DMS153 treated with DMSO at 0.1 percent for 48 hours (cell line): Measurements from ENCODE around the gene RHOB.

Experiments used
- DNase-seq: peaks from one replicate; lab custom pipeline; 2025; ENCODE audit not compliant: unreplicated experiment; lab: John Stamatoyannopoulos, UW

The RHOB gene

DNA sequence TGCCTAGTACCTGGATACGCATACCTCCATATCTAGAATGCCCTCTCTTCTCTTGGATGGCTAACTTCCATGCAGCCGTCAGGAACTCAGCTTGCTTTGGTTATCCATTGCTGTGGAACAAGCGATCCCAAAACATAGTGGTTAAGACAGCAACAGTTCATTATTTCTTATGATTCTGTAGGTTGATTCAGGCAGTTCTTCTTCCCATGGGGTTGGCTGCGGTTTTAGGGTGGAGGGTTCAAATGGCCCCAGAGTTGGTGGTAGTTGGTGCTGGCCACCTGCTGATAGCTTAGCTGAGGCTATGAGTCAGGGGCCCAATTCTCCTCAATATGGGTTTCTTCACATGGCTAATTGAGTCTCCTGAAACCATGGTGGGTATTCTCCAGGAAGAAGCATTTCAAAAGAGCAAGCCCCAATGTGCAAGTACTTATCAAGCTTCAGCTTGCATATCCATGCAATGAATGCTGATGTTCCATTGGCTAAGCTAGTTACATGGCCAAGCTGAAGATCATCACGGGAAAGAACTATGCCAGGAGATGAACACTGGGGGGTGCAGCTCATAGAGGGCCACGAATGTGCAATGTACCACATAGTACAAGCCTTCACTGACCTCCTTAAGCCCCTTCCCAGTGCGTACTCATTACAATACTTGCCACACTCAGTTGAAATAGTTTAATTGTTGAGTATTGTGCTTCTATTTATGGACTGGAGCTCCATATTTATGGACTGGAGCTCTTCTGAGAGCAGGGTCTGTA is 10.0 kb upstream of the RHOB start:
- DNase-seq, result no peak

DNA sequence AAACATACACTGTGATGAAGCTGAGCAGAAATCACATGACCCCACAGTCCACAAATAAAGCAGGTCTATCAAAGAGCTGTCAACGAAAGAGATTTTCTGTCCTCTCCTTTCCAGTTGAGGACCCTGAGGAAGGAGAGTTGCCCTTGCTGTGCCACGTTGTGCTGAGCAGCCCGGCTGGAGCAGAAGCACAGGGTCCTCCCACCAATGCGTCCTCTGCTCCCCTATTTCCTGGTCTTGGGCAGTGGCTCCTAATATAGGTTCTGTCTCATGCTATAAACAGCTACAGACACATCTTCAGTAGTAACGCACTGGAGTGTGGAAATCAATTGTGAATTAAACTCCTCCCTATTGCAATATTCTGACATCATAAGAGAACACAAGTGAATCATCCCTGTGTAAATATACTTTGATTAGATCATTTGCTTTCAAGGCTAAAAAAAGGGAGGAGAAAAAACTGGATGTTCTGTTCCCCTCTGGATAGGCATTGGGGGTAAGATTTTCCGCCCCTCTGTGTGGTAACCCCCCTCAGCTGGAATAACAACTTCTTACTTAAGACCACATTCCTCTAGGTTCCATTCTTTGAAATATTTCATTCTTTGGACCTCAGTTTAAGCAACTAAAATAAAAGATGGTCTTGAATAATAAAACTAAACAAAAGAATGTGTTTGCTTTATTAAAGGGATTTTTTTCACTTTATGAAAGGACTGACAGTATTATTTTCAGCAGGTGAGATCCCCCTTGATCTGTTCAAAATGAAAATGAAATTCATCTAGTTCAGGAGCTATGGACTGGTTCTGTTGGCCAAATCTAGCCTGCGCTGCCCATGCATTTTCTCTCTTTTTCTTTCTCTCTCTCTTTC is 8.3 kb upstream of the RHOB start:
- DNase-seq, result peak; percentile 74

DNA sequence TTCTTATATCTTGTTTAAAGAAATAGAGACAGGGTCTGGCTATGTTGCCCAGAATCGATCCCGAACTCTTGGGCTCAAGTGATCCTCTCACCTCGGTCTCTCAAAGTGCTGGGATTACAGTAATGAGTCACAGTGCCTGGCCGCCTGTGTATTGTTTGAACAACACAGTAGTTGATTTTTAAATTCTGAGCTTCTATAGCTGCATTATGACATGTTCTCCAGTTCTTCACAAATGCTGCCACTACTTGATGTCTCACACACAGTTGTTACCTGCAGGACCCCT is 7.7 kb upstream of the RHOB start:
- no peak for DNase-seq

DNA sequence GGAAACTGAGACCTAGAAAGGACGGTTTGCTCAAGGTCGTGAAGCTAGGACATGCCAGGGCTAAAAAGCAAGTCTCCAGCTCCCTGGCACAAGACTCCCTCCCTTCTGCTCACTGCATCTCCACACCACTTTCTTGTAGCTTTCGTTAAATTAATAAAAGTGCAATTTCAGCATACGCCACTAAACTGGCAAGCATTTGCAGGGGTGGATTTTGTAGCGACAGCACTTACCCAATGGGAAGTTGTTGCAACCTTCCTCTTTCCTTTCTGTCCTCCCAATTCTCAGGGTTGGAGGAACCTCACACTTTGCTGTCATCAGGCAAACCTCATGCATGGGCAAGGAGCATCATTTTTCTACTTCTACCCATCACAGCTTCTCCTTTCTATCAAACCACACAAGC is 7.4 kb upstream of the RHOB start:
- DNase-seq, result no peak

DNA sequence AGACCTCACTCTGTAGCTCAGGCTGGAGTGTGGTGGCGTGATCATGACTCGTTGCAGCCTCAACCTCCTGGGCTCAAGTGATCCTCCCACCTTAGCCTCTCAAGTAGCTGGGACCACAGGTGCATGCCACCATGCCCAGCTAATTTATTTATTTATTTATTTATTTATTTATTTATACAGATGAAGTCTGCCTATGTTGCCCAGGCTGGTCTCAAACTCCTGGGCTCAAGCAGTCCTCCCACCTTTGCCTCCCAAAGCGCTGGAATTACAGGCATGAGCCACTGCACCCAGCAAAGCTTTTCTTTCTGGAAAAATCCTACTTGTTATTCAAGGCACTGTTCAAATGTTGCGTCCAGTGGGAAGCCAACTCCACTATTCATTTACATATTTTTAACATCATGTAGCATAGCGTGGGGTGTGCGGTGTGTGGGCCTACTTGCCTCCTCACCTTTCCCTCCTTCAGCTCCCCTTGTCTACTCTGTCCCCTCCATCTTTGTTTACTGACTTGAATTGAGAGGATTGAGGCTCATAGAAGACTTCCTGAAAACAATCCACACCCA is 6.8 kb upstream of the RHOB start:
- DNase-seq, result no peak

DNA sequence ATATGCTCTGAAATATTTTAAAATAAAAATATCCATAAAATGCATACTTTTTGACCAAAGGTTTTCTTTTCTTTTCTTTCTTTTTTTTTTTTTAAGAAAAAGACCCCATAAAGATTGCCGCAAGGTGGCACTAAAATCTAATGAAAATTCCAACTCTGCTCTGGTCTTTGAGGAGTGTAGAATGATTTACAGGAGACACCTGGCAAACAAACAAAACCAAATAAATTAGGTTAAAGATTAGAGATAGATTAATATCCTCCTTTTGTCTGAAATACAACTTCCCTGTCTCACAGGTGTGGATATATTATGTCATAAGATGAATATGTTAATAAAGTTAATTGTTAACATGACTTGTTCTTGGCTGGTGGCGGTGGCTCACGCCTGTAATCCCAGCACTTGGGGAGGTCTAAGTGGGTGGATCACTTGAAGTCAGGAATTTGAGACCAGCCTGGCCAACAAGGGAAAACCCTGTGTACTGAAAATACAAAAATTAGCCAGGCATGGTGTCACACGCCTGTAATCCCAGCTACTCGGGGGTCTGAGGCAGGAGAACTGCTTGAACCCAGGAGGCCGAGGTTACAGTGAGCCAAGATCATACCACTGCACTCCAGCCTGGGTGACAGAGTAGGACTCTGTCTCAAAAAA is 3.5 kb upstream of the RHOB start:
- DNase-seq, result no peak

DNA sequence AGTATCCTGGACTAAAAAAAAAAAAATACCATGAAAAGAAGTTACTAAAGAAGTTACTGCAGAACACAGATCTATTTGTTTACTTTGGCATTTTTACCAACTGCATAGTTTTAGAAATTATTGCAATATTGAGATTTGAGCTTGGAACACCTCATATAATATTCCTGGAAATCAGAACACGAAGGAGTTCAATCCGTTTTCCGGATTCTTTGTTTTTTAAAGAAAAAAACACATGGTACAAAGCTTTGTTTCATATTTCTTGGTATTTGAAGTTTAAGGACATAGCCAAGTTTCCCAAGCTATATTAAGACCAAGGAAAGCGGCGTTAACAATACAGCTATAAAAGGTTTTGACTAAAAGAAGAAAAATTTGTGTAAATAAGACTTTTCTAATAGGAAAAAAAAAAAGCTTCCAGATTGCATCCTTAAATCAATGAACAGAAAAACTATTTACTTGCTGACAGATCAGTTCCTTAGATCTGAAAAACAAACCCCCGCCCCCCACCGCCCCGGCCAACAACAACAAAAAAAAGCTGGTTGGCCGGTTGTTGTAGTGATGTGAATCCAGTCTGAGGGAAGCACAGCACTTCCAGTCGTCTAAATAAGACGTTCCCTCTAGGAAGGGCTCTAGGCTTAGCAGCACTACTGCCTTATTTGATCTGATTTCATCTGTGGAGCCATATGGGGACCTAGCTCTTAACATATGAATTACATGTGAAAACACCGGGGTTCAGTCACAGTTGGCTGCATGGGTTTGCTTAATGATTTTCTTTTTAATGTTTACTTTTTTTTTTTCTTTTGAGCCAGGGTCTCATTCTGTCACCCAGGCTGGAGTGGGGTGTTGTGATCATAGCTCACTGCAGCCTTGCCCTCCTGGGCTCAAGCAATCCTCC is 2.5 kb upstream of the RHOB start:
- DNase-seq, result no peak

DNA sequence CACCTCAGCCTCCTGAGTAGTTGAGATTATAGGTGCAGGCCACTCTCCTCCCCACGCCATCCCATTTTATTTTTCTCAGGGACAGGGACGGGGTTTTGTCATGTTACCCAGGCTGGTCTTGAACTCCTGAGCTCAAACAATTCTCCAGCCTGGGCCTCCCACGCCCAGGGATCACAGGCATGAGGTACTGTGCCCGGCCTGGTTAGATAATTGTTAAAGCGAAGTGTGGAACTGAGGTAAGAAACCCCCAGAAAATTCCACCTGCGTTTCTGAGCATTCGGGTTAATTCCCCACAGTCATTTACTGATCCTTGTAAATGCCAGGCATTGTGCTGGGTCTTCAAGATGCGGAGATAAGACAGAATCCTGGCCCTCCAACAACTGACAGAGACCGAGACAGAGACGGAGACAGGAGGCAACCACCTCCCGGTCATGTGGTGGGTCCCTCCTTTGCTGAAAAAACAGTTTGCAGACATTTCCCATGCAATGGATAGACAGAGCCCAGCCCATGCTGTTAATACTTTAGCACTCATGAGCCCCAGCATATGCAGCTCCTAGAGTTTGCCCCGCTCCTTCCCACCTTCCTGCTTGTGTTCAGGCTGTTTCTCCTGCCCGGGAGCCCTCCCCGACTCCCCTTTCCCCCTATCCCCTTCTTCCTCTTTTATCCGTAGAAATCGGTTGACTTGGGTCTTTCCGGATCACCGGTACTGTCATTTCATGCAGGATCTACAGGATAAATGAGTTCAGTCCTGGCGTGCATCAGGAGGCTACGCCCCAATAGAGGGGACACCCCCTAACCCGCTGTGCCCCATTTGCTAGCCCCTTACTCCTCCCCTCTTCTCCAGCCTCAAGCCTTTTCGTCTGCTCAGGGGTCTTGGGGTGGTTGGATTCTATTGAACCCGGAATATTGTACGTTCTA is 1.6 kb upstream of the RHOB start:
- DNase-seq, result no peak

DNA sequence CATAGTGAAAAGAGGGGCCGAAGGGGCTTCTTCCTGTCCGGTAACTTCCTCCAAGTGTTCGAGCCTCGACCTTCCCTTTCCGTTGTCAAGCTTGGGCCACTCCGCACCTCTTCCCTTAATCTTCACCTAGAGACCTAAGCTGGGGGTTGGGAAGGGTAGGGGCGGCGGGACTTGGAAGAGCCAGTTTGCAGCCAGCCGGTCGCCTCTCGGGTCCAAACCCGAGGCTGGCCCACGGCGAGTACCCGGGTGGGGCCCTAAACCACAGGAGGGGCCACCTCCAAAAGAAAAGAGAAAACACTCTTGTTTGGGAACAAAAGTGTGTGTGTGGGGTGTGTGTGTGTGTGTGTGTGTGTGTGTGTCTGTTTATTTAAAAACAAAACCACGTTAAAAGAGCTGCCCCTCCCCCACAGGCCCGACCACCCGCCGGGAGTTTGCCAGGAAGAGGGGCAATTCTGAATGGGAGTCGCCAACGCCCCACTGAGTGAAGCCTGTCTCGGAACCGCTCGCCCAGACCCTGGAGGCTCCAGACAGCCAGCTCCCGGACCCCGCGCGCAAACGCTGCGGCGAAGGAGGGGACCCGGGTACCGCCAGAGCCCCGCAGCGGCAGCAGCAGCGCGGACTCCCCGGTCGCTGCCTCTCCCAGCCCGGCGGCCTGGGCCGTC is 488 bp upstream of the RHOB start:
- DNase-seq, result no peak

DNA sequence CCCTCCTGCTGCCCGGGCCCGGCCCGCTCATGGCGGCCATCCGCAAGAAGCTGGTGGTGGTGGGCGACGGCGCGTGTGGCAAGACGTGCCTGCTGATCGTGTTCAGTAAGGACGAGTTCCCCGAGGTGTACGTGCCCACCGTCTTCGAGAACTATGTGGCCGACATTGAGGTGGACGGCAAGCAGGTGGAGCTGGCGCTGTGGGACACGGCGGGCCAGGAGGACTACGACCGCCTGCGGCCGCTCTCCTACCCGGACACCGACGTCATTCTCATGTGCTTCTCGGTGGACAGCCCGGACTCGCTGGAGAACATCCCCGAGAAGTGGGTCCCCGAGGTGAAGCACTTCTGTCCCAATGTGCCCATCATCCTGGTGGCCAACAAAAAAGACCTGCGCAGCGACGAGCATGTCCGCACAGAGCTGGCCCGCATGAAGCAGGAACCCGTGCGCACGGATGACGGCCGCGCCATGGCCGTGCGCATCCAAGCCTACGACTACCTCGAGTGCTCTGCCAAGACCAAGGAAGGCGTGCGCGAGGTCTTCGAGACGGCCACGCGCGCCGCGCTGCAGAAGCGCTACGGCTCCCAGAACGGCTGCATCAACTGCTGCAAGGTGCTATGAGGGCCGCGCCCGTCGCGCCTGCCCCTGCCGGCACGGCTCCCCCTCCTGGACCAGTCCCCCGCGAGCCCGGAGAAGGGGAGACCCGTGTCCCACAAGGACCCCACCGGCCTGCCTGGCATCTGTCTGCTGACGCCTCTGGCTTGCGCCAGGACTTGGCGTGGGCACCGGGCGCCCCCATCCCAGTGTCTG is 767 bp downstream of the RHOB start:
- DNase-seq, result peak; percentile 5

DNA sequence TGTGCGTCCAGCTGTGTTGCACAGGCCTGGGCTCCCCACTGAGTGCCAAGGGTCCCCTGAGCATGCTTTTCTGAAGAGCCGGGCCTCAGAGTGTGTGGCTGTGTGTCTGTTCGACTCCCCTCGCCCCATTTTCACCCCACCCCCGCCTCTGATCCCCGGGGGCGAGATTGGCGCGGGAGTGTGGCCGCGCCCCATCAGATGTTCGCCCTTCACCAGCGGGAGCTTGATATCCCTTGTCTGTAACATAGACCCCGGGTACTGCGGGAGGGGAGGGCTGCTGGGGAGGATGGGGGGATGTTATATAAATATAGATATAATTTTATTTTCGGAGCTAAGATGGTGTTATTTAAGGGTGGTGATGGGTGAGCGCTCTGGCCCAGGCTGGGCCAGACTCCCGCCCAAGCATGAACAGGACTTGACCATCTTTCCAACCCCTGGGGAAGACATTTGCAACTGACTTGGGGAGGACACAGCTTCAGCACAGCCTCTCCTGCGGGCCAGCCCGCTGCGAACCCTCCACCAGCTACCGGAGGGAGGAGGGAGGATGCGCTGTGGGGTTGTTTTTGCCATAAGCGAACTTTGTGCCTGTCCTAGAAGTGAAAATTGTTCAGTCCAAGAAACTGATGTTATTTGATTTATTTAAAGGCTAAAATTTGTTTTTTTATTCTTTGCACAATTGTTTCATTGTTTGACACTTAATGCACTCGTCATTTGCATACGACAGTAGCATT is 1.5 kb downstream of the RHOB start:
- DNase-seq, result no peak

DNA sequence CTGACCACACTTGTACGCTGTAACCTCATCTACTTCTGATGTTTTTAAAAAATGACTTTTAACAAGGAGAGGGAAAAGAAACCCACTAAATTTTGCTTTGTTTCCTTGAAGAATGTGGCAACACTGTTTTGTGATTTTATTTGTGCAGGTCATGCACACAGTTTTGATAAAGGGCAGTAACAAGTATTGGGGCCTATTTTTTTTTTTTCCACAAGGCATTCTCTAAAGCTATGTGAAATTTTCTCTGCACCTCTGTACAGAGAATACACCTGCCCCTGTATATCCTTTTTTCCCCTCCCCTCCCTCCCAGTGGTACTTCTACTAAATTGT is 2.1 kb downstream of the RHOB start:
- DNase-seq, result no peak

DNA sequence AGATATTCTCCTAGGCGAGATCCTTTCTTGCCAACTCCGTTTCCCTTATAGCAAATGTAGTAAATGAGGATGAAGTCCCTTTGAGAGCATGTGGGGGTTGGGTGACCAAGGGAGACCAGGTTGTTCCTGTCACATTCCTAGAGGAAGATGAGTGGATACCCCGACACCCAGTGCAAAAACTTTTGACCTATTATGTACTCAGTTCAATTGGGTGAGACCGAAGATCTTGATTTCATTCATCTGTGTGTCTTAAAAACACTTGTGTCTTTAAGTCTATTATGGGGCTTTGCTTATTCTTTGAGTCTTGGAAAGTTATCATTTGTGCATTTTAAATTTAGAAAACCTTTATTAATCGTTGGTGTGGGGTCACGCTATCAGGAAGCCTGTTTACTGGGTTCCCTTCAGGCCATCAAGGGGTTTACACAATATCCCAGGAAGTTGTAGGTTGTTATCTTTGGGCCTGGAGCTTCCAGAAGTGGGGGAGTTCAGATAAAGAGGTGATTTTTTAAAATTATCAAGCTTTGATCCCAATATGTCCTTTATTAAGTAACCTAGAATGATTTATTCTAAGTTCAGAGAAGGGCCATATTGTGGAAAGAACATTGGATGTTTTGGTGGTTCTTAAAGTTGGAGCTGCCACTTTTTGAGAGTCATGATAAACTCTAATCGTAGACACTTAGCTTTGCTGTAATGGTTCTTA is 2.8 kb downstream of the RHOB start:
- no peak for DNase-seq

DNA sequence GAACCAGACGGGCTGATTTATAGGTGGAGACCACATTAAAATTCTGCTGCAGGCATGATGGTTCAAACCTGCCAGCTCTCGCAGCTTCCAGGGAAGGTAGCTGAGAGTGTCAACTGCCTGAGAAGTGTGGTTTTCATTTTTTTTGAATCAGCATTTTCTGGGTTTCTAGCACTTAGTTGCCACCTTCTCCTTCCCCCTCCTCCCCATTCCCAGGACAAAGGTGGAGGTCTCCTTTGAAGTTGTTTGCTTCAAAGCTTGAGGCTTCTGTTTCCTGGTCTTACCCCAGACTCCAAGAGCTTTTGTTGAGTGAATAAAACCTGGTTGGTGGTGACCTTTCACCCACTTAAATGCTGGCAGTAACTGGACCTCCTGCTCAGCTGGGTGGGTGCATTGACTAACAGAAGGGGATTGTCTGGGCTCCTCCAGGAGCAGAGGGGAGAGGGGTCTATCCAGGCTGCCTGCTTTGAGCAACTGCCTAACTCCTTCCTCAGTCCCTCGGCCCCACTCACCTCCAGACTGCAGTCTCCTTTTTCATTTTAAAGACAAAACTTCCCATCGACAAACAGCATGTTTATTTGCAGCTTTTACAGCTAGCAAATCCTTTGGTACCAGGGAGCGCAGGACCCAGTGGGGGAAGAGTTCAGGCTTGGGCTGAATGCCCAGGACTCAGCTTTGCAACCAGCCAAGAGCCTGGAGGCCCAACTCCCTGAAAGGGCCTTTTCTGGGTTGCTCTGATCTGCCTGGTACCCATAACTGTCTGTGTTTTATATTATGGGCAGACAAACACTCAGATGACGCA is 3.5 kb downstream of the RHOB start:
- no peak for DNase-seq

DNA sequence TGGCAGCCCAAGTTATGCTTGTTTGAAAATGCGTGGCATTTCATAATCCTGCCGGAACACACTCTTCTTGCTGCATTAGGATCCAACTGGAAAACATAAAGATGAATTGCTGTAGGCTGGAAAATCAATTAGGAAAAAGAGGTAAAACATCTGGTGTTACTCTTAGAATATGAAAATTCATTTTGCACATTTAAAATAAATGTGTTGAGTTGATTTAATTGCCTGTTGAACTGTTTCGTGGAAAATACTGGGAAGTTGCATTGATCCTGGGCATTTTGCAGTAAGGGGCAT is 4.1 kb downstream of the RHOB start:
- no peak for DNase-seq

DNA sequence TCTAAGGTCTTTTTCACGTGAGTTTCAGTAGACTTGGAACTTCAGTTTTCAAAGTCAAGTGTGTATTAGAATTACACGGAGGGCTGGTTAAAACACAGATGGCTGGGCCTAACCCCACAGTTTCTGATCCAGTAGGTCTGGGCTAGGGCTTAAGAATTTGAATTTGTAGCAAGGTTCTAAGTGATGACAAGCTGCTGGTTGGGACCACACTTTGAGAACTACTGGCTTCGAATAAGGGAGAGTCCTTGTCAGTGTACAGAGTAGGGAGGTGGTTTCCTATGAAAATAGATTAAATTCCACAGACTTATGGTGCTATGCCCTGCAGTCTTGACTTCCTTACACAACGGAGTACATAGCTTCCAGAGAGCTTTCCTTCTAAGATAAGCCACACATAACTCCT is 4.5 kb downstream of the RHOB start:
- no peak for DNase-seq
